HL-60 (cell line): Measurements from ENCODE around the gene LCK.

Experiments
- DNase-seq, 2 experiments: peaks; one replicate each; pipeline ENCODE4 v3.0.0-alpha.2; 2010 to 2020; ENCODE audit warnings: low read depth in 1 of 2, low spot score in 1 of 2
- H3K27ac ChIP-seq: fragments of 250-450 bp; sonication (Bioruptor Pico); replicated peaks from 2 replicates; pipeline ENCODE4 v1.5.1; 2020; ENCODE audit warnings: mild to moderate bottlenecking, moderate library complexity
- H3K27me3 ChIP-seq: fragments of 250-450 bp; sonication (Bioruptor Pico); 2 replicates; pipeline ENCODE4 v1.5.1; 2021; ENCODE audit warnings: mild to moderate bottlenecking, moderate library complexity; ENCODE audit not compliant: insufficient read depth, poor library complexity, severe bottlenecking
- H3K4me3 ChIP-seq: replicated peaks from 2 replicates; pipeline ENCODE4 v1.5.1; 2011; ENCODE audit warnings: mild to moderate bottlenecking, control low read depth, low read length; ENCODE audit not compliant: insufficient read depth
- CTCF ChIP-seq: IDR thresholded peaks from one replicate; pipeline ENCODE4 v1.5.1; 2011; ENCODE audit warnings: low read length, control low read depth, inconsistent platforms; ENCODE audit not compliant: insufficient read depth
- GABPA ChIP-seq: IDR thresholded peaks from 2 replicates; pipeline ENCODE4 v1.6.1; 2012; ENCODE audit warnings: low read depth
- POLR2AphosphoS5 ChIP-seq: IDR thresholded peaks from 2 replicates; pipeline ENCODE4 v1.6.1; 2012; ENCODE audit warnings: low read depth
- REST ChIP-seq: IDR thresholded peaks from 2 replicates; pipeline ENCODE4 v1.6.1; 2012; ENCODE audit warnings: low read depth; ENCODE audit not compliant: insufficient replicate concordance
- SPI1 ChIP-seq: IDR thresholded peaks from 2 replicates; pipeline ENCODE4 v1.6.1; 2012; ENCODE audit warnings: low read depth, mild to moderate bottlenecking, borderline replicate concordance

LCK gene

GRCh38 chr1:32221980-32222755, 28.9 kb upstream of the LCK start, which contains the start of the genes EIF3I and TMEM234:
TSS of gene EIF3I (plus strand) at chr1:32222407. CDS start at chr1:32222442, 35 bp downstream.
TSS of gene TMEM234 (minus strand) at chr1:32222353. CDS start at chr1:32222322, 31 bp downstream.
- Histone ChIP-seq H3K27me3 (no peaks in the 10 kb centered on the region), H3K4me3 (peak within 1 kb of the TSS; percentile 94), H3K27ac (peak within 1 kb of the TSS; percentile 75)
- TF ChIP-seq SPI1 = peak; percentile 35; the same call in 1 of the 2 replicates
- peak; percentile 87 for TF ChIP-seq GABPA
- no peak for TF ChIP-seq CTCF
- peak; percentile 58 for TF ChIP-seq REST
- peak; percentile 85 for TF ChIP-seq POLR2AphosphoS5
- DNase-seq = peak; percentile 86 to 92

GRCh38 chr1:32223683-32224082, 27.4 kb upstream of the LCK start:
- H3K27ac ChIP-seq = no peak overlapping the region
- no peak overlapping the region for H3K4me3 ChIP-seq

More at GRCh38 chr1:32223683-32224082, 27.4 kb upstream of the LCK start:
- no peaks in the 10 kb centered on the region for H3K27me3 ChIP-seq
- TF ChIP-seq GABPA (no peak), REST (no peak), POLR2AphosphoS5 (no peak), CTCF (no peak), SPI1 (no peak)
- DNase-seq = no peak
